Kasumi-1 (cell line): ENCODE data around the gene HIGD1B.

ENCODE experiments used
- DNase-seq, 2 experiments: peaks; one replicate each; lab custom pipeline; 2025; lab: John Stamatoyannopoulos, UW

The HIGD1B gene

DNA sequence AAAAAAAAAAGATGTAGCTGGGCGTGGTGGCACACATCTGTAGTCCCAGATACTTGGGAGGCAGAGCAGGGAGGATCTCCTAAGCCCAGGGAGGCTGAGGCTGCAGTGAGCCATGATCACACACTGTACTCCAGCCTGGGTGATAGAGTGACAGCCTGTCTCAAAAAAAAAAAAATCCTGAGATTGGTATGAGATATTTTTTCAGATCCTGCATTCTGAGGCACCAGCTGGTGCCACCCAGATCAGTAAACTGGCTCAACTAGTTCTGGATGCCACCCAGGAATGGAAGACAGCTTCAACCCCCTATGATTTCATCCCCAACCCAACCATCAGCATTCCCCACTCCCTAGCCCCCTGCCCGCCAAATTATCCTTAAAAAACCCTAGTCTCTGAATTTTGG, 10.5 kb upstream of the HIGD1B start:
- no peak for DNase-seq

DNA sequence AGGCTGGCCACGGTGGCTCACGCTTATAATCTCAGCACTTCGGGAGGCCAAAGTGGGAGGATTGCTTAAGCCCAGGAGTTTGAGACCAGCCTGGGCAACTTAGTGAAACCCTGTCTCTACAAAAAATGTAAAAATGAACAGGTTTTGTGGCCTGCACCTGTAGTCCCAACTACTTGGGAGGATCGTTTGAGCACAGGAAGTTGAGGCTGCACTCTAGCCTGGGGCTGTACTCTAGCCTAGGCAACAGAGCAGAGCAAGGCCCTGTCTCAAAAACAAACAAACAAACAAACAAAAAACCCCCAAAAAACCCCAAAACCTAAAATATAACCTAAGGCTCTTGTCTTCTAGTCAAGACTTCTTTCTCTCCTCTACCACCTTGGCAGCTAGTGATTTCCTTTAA, 7.4 kb upstream of the HIGD1B start:
- no peak for DNase-seq

DNA sequence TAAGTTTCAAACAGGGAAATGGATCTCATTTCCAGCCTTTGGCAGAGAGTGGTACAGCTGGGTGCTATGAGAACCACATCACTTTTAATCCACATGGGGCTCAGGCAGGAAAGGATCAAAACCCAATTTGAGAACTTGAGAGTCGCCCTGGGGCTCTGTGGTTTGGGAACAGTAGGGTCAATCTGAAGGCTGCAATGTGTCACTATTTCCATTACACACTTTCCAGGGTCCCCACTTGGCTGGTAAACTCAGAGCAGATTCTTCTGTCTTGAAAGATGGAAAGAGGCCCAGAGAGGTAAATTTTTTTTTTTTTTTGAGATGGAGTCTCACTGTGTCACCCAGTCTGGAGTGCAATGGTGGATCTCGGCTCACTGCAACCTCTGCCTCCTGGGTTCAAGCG, 6.7 kb upstream of the HIGD1B start:
- no peak for DNase-seq

DNA sequence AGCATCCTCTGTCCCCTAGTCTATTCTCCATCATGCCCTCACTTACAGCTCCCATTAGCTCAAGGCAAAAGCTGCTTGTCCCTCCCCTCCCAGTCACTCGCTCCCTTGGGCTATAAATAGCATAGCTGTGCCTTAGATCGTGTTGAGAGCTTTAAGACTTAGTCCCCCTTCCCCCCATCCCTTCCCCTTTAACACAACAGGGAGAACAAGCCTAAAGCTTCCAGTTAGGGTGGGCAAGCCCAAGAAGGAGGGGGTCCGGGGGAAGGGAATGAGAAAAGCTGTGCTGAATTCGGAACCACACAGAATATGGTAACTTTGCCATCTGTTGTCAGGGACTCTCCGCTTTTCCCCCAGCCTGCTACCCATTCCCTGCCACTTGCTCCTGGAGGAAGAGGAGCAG, 4.9 kb upstream of the HIGD1B start:
- no peak for DNase-seq

DNA sequence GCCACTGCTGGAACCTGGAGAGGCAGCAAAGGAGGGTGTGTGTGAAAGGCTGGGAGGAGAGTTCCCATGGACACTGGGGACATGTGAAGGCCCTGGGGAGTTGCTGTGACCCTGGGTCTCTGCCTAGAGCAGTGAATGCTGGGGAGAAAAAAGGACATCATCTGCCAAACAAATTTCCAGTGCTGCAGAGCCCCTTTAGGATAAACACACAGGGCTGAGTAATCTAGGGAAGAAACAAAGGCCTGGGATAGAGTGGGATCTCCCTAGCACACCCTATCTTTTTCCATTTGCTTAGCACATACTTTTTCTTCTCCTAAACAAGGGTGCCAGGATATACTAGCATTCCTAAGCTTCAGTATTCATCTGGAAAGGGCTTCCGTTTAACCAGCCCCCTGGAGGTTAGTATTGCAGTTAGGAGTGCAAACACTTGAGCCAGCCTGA, 3.3 kb upstream of the HIGD1B start:
- DNase-seq = no peak

DNA sequence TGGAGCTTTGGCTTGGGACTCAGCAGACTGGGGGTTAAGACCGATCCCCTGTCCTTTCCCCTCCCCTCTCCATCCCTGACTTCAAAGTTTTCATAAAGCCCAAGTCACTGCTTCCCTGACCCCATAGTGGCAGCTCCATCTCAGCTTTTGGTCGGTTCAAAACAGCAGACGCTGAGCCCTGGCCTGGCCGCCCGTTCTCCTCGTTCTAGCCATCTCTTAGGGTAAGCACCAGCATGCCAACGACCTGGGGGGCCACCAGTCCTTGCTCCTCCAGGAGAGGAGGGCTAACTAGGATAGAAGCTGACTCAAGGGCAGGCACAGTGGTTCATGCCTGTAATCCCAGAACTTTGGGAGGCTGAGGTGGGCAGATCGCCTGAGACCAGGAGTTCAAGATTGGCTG, 1.5 kb upstream of the HIGD1B start:
- no peak for DNase-seq

DNA sequence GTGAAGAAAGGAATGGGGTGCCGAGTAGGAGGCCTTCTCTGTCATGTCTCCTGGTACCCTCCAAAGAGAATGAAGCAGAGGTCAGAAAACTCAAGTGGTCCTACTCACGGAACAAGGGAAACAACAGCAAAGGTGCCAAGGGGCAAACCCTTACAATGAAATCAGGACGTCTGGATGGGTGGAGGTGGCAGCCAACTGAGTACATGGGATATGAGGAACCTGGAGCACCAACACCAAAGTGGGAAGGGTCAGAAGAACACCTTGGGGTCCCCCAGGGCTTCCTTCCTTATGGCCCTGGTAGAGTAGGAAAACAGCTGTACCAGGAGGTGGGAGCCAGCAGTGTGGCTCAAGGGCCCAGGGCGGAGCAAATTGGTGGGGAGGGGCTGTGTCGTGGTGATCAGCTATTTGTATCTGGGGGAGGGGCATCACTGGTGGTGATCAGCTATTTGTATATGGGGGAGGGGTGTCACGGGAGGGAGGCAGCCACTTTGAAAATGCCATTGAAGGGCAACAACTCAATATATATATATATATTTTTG, 643 bp downstream of the HIGD1B start:
- no peak for DNase-seq

DNA sequence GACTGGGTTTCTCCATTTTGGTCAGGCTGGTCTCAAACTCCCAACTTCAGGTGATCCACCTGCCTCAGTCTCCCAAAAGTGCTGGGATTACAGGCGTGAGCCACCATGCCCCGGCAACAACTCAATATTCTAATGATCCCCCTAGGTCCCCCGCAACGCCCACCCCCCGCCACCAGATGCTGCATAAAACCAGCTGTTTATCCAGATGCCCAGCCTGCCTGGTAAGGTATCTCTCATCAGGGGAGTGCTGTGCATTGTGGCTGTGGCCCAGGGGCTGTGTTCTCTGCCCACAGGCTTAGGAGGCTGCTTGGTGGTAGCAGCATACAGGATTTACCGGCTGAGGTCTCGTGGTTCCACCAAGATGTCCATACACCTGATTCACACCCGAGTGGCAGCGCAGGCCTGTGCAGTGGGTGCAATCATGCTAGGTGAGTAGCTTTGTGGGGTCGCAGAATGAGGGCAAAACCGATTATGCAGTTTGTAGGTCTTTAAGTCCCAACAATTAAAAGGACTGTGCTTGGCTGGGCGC, 1.3 kb downstream of the HIGD1B start:
- DNase-seq = no peak

DNA sequence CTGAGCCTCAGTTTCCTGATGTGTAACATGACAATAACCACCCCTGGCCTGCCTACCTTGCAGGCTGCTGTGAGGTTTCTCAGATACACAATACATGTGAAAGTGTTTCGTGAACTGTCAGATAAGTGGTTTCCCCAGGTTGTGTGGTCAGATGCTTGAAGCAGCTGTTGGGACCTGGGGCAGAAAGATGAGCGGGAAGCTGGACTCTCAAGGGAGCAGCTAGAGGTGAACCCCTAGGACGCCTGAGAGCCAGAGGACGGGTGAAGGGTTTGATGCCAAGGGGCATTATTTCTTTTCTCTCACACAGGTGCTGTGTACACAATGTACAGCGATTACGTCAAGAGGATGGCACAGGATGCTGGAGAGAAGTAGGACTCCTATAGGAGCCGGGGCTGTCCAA, 2.3 kb downstream of the HIGD1B start:
- DNase-seq = no peak

DNA sequence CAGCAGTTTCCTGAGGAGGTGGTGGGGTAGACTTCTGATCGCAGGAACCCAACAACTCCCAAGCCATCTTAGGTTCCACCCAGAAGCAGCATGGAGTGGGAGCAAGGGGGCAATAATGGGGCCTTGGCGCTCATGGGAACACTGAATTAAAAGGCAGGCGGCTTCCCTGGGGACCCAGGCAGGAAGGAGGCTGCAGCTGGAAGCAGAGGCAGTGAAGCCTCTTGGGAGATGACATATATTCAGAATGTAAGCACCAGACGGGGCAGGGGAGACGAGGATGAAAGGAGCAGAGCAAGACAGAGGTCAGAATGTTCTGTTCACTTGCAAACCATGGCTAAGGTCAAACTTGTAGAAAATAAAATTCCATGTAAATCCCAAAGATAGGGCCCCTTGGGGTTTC, 2.9 kb downstream of the HIGD1B start:
- DNase-seq = no peak

DNA sequence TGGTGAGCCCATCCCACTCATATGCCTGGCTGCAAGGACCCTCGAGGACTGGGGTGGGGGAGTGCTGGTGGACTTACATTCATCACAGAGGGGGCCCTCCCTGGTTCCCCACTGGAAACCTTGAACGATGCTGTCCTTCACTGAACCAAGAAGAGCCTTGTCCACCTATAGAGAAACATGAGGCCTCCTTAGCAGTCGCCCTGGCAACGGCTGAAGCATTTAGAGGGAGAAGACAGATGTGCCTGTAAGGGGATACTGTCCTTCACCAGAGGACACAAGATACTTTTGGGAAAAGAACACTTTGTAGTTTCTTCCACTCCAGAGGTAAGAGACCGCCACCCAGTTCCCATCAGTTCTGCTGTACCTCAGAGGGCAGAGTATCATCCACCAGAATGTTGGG, 6.5 kb downstream of the HIGD1B start:
- DNase-seq = no peak

DNA sequence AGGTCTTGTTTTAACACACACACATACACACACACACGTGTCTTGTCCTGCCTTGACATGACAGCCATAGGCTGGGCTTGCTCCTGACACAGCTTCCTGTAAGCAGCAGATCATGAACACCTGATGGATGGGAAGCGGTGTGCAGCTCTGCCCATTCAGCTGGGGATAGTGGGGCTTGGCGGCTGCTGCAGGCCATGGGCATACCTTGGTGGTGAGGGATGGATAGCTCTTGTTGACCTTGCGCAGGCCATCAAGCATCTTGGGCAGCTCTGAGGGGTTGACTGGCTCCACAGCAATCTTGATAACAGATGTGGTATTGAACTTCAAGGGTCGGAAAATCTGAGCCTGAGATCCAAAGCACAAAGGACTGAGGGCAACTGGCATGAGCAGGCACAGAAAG, 12.0 kb downstream of the HIGD1B start:
- no peak for DNase-seq

DNA sequence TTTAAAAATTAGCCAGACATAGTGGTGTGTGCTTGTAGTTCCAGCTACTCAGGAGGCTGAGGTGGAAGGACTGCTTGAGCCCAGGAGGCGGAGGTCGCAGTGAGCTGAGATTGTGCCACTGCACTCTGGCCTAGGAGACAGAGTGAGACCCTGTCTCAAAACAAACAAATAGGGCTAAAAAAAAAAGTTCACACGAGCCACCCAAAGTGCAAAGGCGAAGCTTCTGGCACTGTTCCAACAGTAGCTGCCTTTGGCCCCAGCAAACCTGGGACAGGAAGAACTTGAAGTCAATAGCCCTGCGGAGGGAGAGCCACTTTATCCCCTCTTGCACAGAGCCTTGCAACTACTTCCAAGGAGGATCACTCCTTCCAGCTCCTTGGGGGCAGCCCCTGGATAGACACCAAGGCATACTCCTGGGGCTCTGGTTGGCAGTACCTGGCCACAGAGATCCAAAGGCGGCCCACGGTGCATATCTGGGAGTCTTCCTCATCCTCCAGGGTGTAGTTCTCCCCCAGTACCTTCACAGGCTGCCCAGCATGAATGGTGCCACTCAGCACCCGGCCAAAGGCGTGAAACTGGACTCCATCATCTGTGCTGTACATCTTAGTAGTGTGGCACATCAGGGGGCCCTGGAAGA, 14.7 kb downstream of the HIGD1B start:
- no peak for DNase-seq

DNA sequence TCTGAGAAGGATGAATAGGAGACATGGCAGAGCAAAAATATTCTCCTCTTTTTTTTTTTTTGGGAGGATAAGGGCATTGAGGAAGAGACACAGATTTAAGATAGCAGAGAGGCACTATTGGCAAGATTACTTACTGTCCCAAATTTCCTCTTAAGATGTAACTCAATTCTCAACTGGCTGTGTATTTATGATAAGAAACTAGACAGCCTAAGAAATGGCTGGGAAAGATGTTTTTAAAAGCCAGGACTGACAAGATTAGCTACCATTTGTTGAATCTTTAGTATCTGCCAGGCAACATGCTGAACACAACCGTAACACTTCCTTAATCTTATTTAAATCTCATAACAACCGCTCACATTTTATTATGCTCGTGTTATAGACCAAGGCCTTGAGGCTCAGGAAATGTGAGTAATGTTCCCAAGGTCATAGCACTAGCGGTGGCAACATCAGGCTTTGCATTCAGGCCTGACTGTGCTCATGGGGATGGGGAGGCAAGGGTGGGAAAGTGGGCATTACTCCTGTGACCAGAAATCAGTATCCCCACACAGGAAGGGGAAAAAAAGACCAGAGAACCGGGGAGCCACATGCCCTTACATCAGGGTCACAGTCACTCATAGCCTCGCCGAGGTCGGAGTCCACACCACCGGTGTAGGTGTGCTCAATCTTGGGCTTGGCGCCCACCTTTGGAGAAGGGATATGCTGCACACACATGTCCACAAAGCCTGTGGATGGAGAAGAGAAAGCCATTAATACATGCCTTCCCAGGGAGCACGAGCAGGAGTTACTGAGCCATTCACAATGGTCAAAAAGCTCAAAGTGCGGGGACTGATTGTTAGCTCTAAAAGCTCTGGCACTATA, 15.6 kb downstream of the HIGD1B start:
- DNase-seq = no peak

DNA sequence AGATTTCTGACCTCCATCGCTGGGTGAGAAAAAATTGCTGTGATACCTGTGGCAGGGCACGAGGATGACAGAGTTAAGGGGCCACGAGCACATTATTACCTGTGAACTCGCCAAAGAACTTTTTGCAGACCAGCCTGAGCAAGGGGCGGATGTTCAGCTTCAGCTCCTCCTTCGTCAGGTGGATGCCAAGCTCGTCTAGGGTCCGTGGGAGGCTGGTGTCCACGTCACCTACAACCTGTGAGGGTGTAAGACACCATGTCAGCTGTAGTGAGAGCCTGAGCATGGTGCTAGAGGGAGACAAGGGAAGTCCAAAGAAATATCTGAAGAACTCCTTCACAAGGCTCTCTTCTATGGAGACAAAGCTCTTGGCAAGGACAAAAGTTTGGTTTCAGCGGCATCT, 17.1 kb downstream of the HIGD1B start:
- DNase-seq = no peak

DNA sequence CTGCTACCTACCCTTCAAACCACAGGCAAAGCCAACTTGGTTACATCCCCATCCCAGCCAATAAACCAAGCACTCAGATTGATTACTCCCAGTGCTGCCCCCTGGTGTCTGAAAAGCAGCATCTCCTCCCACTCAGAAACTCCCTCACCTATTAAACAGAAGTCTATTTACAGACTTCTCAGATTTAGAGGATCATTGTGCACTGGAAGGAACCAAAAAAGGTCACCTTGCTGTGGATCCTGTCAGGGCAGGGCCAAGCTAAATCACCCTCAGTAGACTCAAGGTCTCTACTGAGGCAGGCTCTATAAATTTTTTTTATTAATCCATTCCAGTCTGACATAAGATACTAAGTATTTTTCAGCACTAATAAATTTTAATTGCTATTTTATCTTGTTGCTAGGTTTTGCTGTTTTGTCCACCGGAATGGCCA, 17.6 kb downstream of the HIGD1B start:
- peak; percentile 71 to 79 for DNase-seq

DNA sequence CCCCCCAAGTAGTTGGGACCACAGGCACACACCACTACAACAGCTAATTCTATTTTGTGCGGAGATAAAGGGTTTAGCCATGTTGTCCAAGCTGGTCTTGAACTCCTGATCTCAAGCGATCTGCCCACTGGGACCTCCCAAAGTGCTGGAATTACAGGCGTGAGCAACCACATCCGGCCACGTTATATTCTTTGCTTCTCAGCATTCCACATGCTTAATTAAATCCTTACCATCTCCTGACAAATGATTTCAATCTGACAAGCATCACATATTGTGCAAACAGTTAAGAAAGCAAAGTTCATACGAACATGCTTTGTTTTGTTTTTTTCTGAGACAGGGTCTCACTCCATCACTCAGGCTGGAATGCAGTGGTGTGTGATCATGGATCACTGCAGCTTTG, 18.2 kb downstream of the HIGD1B start:
- no peak for DNase-seq

DNA sequence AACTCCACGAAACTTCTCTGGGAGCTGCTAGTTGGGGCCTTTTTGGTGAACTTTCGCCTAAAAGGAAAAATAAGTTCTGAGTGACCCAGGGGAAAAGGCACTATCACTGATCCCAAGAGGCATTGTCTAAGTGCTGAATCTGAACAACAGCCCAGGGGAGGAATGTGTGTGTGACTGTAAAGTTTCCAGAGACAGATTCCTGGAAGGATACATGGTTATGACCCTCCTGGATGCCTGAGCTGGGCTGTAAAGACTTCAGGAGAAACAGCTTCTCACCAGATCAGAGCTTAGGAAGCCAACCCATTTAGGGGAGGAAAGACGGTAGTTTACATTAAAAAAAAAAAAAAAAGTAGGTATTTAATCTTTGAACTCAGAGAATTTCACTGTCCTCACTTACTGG, 20.2 kb downstream of the HIGD1B start:
- no peak for DNase-seq

DNA sequence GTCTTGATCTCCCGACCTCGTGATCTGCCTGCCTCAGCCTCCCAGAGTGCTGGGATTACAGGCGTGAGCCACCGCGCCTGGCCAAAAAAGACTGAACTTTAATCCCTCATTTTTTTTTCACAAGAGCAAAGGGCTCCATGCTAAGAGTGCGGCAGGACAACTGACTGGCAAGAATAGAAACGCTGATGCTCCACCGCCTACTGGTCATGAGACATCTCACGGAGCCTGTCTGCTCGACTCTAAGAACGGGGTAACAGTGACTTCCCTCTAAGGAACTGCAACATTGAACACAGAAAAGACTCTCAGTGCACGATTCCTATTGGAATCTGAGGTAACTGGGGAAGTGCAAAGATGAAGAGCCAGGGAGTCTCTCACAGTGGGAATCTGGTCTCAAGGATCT, 23.9 kb downstream of the HIGD1B start:
- no peak for DNase-seq

DNA sequence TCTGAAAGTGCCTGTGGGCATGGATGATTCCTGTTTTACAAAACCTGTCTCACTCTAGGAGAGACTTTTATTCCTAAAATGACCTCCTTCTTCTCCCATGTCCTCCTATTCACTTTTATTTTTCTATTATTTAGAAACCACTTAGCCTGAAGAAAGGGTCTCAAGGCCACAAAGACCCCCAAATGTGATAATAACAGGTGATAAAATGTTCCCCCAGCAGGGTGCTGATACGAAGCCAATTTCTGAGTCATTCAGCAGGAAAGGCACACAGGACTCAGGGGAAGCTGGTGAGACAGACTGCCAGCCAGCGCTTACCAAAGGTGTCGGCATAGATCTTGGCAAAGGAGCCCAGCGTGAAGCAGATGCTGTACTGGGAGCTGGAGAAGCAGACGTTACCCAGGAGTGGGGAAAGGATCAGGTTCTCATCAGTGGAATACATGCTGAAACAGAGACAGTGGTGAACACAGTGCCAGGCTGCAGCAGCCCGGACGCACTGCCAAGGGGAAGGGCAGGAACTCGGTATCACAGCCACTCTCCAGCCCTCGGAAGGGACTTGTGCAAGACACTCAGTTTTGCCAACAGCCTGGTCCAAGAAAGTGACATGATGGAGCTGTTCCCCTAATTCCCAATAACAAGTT, 24.6 kb downstream of the HIGD1B start:
- no peak for DNase-seq

DNA sequence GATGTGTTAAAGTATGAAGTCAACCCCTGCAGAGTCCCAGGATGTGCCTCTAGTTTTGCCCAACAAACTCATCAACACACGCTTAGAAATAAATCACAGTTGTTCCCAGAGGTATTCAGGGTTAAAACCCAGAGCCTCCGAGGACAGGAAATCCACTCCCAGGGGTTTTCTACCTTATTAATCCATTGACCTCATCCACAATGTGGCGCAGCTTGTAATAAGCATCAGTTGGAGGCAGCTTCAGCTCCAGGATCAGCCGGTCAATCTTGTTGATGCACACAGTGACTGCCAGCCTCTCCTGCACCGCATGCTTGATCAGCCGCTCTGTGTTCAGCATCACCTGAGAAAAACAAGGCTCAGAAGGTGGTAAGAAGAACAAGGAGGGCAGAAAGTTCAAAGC, 28.1 kb downstream of the HIGD1B start:
- DNase-seq = no peak

DNA sequence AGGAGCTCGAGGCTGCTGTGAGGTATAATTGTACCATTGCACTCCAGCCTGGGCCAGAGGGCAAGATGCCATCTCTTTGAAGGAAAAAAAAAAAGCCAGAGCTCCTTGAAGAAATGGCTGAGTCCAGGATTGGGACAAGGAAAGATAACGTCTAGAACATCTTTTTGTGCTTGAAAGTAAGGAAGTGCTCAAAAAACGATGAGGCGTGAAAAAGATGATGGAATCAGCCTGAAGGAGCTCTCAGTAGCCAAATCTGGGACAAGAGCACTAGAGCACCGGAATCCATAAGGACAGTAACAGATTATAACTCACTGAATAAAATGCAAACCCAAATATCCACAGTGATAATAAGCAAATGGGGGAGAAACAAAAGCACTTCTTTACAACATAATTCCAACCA, 29.4 kb downstream of the HIGD1B start:
- DNase-seq = no peak
